GM21526 (cell line): ENCODE results near the gene USP53.
A peak's percentile ranks its signal among the peaks of the same experiment; 100 is the strongest.
"Not testable (repeated sequence)": the region's sequence is repeated elsewhere in the genome, so short reads cannot be mapped to it uniquely, and the experiment has no call there.

Experiments used
- ATAC-seq: cut with Tn5 transposase; IDR thresholded peaks from one replicate; pipeline ENCODE4 v1.9.1; 2021; ENCODE audit warnings: moderate library complexity; ENCODE audit not compliant: unreplicated experiment, low FRiP score

USP53 gene

DNA sequence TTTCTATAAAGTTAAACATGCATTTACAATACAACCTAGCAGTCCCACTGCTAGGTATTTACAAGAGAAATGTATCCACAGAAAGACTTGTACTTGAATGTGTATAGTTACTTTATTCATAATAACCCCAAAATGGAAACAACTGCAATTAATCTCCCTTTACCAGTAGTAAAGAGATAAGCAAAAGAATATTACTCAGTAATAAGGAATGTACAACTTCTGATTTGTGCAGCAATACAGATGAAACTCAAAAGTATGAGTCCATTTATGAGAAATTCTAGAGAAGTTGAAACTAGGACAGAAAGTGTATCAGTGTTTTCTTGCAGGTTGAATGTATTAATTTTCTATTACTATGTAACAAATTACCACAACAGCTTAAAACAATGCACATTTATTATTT is 15.2 kb downstream of the USP53 start:
- no peak for ATAC-seq

DNA sequence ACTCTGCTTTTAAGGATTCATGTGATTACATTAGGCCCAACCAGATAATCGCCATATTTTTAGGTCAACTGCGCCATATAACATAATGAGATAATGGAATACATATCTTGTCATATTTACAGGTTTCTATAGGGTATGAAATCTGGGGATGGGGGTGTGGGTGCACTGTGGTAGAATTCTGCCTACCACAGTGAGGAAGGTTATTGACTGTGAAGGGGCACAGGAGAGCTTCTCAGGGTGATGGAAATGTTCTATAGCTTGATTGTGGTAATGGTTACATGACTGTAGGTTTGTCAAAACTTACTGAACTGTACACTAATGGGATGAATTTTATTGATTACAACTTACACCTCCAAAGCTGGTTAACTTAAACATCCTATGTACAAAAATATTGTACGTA is 15.9 kb downstream of the USP53 start:
- no peak for ATAC-seq

DNA sequence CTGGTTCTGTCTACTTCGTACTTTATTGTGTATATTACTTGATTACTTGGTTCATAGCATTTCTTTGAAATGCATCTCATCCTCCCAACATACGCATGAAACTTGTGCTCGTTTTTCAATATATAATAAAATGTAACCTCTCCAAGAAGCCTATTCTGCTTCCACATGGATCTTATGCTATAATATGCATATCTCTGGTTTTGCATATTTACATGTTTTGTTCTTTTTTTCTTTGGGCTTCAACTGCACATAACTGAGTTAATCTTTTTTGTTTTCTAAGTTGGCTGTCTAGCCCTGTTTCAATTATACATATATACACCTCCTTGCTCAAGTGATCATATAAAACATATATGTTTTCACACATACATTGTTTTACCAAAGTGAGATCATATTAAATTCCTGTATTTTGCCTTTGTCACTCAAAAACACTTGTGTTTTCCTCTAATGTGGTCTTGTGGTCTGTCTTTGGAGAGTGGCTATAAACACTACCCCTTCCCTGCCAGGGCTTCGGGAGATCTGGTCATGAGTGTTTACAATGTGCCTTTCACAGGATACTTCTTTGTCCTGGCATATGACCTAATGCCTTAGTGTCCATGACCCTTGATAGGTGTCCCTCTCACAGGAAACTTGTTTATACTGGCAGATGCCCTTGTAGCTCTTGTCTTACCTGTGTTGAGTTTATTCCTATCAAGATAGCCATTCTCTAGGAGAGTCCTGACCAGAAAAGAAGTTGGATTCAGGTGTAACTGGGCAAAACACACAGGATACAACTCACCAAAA is 17.6 kb downstream of the USP53 start:
- no peak for ATAC-seq

DNA sequence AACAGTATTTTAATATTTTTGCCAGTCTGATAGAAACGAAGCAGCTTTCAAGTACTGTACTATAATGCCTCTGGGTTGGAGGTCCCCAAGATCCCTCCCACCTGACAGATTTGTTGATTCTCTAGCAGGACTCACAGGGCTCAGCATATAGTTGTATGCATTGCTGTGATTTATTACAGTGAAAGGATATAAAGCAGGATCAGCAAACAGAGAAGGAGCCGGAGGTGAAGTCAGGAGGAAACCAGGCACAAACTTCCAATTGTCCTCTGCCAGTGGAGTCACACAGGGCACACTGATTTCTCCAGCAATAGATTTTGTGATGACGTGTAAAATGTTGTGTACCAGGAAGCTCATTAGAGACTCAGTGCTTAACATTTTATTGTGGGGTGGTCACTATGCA is 19.0 kb downstream of the USP53 start:
- ATAC-seq: no peak

DNA sequence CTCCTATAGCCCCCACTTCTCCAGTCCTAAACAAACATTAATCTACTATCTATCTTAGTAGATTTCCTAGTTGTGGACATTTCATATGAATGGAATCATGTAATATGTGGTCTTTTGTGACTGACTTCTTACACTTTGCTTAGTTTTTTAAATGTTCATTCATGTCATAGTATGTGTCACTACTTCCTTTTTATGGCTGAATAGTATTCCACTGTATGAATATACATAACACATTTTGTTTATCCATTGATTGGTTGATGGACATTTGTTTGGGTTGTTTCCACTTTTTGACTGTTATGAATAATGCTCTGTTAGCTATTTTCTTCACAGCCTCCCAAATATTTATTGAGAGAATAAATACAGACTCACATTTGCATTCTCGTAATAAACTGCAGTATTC is 19.8 kb downstream of the USP53 start:
- no peak for ATAC-seq

DNA sequence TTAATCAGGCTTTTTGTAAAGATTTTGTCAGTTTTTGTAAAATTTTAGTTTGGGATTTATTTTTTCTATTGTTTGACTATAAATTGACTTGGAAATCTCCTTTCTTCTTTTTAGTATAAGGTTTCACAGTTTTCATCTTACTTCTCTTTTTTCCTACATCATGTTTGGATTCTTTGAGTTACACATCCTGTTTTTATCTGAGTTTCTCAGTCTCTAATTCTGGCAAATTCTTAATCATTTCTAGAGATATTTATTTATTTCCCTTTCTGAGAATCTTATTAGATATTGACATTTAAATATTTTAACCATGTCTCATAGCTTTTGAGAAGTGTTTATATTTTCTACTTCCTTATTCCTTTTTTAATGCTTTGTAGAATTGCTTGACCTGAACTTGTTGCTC is 20.7 kb downstream of the USP53 start:
- ATAC-seq: no peak

DNA sequence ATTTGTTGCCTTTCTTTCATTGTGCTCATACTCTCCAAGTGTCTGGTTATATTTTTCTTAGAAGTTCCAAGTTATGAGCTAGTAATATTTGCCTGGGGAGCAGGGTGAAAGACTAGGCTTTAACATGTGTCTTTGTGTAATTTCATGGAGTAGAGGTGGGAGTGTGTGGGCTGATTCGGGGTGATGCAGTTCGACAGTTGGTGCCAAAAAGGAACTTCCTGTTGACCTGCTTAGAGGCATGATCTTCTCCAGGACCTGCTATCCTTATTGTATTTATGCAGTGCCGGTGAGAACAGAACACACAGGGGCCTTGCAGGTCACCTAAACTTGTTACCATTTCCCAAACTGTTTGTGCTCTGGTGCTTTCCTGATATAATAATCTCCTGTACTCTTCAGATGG is 21.2 kb downstream of the USP53 start:
- ATAC-seq: no peak

DNA sequence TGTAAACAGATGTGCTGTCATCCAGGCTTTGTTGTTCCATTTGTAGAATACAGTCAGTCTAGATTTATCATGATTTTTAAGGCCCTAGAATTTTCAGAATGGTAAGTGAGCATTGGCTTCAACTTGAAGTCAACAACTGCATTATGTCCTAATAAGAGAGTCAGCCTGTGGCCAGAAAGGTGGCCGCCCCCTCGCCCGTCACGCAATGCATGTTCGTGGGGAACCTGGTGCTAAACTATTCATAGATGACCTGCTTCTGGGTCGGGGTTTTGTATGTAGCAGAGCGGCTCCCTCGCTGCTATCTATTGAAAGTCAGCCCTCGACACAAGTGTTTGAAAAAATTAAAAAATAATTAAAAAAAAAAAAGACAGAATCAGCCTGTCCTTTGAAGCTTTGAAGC is 24.7 kb downstream of the USP53 start:
- ATAC-seq: no peak

DNA sequence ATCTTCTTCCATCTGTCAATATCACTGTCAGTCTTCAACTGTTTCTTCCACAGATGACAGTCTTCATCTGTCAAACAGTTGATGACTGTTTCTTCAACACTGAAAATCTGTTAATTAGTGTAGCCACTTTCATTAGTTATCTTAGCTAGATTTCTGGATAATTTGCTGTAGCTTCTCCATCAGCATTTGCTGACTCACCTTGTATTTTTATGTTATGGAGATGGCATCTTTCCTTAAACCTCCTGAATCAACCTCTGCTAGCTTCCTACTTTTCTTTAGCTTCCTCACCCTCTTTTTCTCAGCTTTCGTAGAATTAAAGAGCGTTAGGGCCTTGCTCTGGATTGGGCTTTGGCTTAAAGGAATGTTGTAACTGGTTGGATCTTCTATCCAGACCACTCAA is 25.1 kb downstream of the USP53 start:
- no peak for ATAC-seq

DNA sequence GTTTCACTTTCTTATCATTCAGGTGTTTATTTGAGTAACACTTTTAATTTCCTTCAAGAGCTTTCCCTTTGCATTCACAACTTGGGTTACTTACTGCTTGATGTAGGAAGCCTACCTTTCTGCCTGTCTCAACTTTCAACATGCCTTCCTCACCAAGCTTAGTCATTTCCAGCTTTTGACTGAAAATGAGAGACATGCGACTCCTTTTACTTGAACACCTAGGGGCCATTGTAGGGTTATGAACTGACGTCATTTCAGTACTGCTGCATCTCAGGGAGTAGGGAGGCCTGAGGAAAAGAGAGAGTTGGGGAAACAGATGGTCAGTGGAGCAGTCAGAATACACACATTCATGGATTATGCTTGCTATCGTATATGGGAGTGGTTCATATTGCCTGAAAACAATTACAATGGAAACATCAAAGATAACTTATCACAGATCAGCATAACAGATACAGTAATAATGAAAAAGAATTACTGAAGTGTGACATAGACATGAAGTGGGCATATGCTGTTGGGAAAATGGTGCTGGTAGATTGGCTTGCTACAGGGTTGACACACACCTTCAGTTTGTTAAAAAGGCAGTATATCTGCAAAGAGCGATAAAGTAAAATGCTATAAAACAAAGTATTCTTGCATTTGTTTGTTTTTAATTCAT is 25.7 kb downstream of the USP53 start:
- peak; percentile 97 for ATAC-seq

DNA sequence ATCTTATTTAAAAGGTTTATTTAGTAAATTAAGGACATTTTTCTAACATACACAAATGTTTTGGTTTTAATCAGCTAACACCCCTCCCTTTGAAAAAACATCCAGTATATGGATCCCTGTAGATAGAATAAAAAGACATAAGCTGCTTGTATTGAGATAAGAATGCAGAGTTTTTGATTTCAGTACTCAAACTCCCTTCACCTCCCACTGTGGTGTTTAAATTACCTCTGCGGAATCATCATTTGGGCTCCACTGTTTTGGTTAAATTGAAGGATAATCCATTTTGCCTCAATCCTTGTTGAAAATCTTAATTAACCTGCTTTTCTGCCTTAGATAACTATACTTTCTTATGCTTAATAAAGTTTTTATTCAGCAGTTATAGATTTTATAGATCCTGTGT is 27.6 kb downstream of the USP53 start:
- ATAC-seq: no peak

DNA sequence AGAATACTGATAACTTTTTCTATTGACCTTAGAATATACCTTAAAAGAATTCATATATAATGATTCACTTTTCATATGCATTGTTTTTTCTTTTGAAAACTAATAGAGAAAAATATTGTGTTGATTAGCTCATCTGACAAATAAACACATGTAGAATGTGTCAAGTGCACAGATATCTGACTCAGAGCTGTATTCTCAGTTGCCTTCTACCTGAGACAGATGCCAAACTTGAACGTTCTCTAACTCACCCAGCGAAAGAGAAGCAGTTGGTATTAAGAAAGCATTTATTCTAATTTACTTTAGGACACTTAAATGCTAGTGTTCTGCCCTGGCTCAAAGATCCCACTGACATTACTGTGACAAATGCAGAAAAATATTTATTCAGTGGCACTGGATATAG is 28.1 kb downstream of the USP53 start:
- ATAC-seq: no peak

DNA sequence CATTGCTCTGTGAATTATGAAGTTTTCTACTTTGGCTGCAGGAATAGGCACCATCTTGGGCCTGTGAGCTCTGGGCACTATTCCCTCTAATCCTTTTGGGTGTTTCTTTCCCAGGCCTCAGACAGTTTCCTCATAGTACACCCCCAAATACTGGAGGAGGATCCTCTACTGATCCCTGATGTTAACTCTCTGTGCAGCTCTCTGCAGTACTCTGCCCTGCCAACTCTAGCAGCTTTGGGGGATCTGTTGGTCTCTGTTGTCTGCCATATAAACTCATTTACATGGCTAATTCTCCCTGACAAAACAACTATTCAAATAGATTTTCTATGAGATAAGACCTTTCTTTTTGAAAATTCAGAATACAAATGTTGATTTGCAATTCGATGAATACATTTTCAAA is 29.9 kb downstream of the USP53 start:
- ATAC-seq: no peak

DNA sequence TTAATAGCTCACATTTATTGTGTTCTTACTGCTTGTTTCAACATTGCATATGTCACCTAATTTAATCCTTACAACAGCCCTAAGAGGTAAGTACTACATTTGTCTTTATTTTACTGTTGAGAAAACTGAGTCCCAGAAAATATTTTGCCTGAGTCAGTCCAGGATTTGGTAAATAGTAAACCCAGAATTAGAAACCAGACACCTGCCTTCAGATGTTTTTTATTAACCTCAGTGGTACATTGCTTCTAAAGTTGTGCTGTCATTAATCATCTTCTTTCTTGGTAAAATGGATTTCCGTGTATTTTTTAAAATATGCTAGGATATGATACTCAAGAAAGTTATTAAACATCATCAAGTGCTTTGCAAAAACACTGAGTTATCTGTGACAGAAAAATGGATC is 31.4 kb downstream of the USP53 start:
- no peak for ATAC-seq

DNA sequence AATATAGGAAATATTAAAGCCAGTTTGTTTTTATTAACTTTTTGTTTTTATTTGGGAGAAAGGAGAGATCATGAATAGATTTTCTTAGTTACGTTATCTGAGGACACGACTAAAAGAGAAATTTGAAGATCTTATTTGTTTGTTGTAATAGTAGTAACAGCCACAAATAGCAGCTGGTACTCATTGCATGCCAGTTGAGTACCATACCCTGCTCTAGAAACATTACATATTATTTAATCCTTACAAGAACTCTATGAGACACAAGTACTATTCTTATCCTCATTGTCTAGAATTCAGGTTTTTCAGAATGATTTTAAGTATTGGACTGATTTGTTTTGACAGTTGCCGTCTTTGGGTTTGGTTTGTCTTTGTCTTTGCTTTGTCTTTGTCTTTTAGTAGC is 31.8 kb downstream of the USP53 start:
- no peak for ATAC-seq

DNA sequence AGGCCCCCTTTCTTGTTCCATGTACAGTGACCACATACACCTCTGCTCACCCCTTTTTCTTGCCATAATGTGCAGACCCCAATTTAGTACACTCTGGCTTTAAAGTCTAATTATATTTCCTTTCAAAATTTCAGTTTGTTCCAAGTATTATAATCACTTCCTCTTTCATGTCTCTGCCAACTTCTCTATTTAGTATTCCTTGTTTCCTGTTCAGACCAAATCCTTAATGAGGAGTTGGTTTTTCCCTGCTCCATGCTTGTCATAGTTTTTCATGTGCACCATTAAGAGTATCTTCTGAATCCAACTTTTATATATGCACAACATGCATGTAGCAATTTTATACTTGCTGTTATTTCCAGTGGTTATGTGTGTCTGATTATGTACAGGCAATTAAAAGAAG is 32.3 kb downstream of the USP53 start:
- no peak for ATAC-seq

DNA sequence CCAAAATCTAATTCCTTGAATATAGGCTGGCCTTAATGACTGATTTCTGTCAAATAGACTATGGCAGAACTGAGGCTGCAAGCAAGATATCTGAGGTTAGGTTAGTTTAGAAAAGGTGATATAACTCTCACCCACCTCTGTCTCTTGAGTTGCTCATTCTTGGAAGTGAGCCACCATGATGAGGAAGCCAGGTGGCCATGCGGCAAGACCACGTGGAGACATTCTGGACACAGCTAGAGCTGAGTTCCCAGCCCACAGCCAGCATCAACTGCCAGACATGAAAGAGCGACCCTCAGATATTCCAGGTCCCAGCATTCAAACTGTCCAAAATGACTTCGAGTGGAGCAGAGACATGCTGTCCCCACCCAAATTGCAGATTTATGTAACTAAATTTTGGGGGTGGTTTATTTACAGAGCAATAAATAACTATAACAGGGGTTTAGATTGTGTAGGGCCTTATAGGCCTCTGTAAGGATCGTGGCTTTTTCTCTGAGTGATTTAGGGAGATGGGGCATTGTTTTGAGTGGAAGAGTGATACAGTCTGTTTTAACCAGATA is 33.7 kb downstream of the USP53 start:
- no peak for ATAC-seq

DNA sequence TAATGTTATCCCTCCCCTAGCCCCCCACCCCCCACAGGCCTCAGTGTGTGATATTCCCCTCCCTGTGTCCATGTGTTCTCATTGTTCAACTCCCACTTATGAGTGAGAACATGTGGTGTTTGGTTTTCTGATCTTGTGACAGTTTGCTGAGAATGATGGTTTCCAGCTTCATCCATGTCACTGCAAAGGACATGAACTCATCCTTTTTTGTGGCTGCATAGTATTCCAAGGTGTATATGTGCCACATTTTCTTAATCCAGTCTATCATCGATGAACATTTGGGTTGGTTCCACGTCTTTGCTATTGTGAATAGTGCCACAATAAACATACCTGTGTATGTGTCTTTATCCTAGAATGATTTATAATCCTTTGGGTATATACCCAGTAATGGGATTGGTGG is 38.5 kb downstream of the USP53 start:
- not testable (repeated sequence) for ATAC-seq

DNA sequence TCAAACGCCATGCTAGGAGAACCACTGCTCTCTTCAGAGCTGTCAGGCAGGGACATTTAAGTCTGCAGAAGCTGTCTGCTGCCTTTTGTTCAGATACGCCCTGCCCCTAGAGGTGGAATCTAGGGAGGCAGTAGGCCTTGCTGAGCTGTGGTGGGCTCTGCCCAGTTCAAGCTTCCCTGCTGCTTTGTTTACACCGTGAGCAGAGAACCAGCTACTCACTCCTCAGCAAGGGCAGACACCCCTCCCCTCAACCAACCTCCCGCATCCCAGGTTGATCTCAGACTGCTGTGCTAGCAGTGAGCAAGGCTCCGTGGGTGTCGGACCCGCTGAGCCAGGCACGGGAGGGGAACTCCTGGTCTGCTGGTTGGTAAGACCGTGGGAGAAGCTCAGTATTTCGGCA is 42.7 kb downstream of the USP53 start:
- ATAC-seq: not testable (repeated sequence)

DNA sequence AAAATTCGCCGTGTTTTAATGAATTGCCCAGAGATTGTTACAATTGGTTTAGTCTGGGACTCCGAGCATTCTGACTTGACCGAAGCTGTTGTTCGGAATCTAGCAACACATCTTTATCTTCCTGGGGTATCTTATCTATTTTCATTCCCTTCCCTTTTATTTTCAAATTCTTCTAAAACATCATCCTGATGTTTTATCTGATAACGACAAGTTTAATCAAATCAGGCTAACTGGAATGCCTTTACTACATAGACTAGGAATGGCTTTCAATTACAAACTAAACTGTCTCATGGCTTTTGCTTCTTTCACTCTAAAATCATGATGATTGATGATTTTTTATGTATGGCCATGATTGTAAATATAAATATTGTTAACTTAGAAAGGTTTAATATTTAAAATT is 48.0 kb downstream of the USP53 start:
- no peak for ATAC-seq

DNA sequence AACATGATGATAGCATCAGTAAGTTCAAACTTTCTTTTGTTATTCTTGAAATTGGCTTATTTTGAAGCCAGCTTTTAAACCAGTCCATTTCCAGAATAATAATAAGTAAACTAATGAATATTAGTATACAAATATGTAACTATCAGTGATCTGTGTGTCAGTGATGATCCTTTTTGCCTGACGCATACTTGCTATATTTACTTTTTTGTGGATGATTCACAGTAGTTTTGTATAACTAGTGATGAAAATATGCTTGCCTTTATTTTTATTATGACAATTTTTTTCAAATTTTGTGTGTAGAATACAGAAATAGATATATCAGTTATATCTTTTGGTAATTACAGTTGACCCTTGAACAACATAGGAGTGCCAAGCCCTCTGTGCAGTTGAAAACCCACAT is 49.5 kb downstream of the USP53 start:
- ATAC-seq: no peak

DNA sequence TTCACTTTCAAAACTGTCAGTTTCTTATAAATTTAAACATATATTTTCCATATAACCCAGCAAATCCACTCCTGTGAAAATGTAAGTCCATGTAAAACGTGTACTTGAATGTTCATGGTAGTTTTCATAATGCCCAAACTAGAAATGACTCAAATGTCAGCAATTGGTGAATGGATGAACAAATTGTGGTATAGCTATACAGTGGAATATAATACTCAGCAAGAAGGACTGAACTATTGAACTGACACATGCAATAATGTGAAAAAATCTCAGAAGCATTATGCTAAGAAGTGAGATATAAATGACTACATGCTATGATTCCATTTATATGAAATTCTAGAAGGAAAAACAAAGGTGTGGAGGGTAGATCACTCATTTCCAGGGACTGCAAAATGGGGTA is 52.2 kb downstream of the USP53 start:
- no peak for ATAC-seq
